ENCODE results near the gene CMC1. TPM values are rescaled to one million over a fixed set of nuclear protein-coding genes. Genes with fewer than 3 reads are reported as not detected.
A peak's percentile ranks its signal among the peaks of the same experiment; 100 is the strongest.

CMC1 gene
- total and polyA plus RNA-seq, 9 of the 15 experiments (the other 6 are each of a cell fraction or from before 2014, with no cell fraction given), result 15.9 to 74.6 (median 48.9) TPM

DNA sequence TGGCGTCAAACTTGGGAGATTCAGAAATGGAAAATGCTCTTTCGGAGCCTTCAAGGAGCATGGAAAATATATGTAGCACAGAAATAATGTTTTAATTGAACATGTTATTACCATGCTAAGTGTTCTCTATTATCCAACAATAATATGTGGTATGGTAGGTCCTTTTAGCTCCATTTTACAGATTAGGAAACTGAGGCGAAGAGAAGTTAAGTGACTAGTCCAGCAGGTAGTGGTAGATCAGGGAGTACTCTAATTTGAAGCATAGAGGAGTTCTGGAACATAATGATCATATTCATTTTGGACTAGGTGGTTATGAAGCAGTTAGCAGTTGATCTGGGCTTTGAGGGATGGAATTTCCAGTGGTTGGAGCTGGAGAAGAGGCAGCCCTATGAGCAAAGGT, 1.1 kb downstream of the CMC1 start:
- H3K36me3 ChIP-seq (ENCODE audit: control insufficient read depth, insufficient read depth, low read length), result peaks cover 5% of the 10 kb centered on the region; the same call in 1 of the 3 replicates
- H3K9me1 ChIP-seq (ENCODE audit: control insufficient read depth, insufficient read depth, low read length), result no peaks in the 10 kb centered on the region
- peak overlapping the region in 1 of 2 experiments; percentile 95; a peak in 2 of 4 replicates for H3K9ac ChIP-seq (ENCODE audit: insufficient read depth in 1 of 2, low read depth in 2 of 2, low read length in 2 of 2)
- no peaks in the 10 kb centered on the region for H4K20me1 ChIP-seq (replicated peaks; ENCODE audit: control insufficient read depth, insufficient read depth, low read length)
- H3K79me2 ChIP-seq (ENCODE audit: control insufficient read depth, insufficient read depth, low read length), result peaks cover 61% of the 10 kb centered on the region
- FAIRE-seq (peak; percentile 23), ATAC-seq (no peak), DNase-seq (ENCODE audit: extremely low read depth in 1 of 4, low spot score in 3 of 4) (peak in 1 of 4 experiments; percentile 16)
- in situ Hi-C loops (cut with MboI), result no loop called here
- no TSS peak for BruUV-seq (replicated peaks)
- TF ChIP-seq ZKSCAN1 (IDR thresholded peaks at IDR 0.05; ENCODE audit: low read depth, low read length) (no peak), KLF1 (tag; IDR thresholded peaks at IDR 0.05) (no peak), XRCC5 (IDR thresholded peaks at IDR 0.05; ENCODE audit: low read depth, low read length) (no peak), KDM1A (IDR thresholded peaks at IDR 0.05) (peak; percentile 37 to 62), BRCA1 (IDR thresholded peaks at IDR 0.05) (no peak), BRCA1 (CRISPR knock-in tag; IDR thresholded peaks at IDR 0.05) (no peak), BCOR (IDR thresholded peaks at IDR 0.05) (peak; percentile 79), HMBOX1 (IDR thresholded peaks at IDR 0.05) (0 out of 2 replicates have a peak, but pooled peaks have one; percentile 13), SMARCA5 (IDR thresholded peaks at IDR 0.05) (0 out of 2 replicates have a peak, but pooled peaks have one; percentile 13), RBM25 (IDR thresholded peaks at IDR 0.05; ENCODE audit: low read depth, low read length, severe bottlenecking) (peak; percentile 86), E2F3 (CRISPR knock-in tag; IDR thresholded peaks at IDR 0.05) (no peak)
- TF ChIP-seq, protein P1, sequence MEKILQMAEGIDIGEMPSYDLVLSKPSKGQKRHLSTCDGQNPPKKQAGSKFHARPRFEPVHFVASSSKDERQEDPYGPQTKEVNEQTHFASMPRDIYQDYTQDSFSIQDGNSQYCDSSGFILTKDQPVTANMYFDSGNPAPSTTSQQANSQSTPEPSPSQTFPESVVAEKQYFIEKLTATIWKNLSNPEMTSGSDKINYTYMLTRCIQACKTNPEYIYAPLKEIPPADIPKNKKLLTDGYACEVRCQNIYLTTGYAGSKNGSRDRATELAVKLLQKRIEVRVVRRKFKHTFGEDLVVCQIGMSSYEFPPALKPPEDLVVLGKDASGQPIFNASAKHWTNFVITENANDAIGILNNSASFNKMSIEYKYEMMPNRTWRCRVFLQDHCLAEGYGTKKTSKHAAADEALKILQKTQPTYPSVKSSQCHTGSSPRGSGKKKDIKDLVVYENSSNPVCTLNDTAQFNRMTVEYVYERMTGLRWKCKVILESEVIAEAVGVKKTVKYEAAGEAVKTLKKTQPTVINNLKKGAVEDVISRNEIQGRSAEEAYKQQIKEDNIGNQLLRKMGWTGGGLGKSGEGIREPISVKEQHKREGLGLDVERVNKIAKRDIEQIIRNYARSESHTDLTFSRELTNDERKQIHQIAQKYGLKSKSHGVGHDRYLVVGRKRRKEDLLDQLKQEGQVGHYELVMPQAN (IDR thresholded peaks at IDR 0.05; ENCODE audit: borderline replicate concordance), result 0 out of 2 replicates have a peak, but pooled peaks have one; percentile 19
- TF ChIP-seq, protein P2, sequence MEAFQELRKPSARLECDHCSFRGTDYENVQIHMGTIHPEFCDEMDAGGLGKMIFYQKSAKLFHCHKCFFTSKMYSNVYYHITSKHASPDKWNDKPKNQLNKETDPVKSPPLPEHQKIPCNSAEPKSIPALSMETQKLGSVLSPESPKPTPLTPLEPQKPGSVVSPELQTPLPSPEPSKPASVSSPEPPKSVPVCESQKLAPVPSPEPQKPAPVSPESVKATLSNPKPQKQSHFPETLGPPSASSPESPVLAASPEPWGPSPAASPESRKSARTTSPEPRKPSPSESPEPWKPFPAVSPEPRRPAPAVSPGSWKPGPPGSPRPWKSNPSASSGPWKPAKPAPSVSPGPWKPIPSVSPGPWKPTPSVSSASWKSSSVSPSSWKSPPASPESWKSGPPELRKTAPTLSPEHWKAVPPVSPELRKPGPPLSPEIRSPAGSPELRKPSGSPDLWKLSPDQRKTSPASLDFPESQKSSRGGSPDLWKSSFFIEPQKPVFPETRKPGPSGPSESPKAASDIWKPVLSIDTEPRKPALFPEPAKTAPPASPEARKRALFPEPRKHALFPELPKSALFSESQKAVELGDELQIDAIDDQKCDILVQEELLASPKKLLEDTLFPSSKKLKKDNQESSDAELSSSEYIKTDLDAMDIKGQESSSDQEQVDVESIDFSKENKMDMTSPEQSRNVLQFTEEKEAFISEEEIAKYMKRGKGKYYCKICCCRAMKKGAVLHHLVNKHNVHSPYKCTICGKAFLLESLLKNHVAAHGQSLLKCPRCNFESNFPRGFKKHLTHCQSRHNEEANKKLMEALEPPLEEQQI (IDR thresholded peaks at IDR 0.05), result no peak
- H3K4me3 ChIP-seq, result peak overlapping the region; percentile 88
- H3K27ac ChIP-seq (ENCODE audit: extremely low read depth, low read depth, low read length), result peak overlapping the region; percentile 91
- H3K4me1 ChIP-seq (replicated peaks in 1 of 2; ENCODE audit: control insufficient read depth in 2 of 2, insufficient read depth in 2 of 2, low read length in 2 of 2), result peaks cover 20 to 26% of the 10 kb centered on the region in 2 experiments
- intact Hi-C loops (cut with micrococcal nuclease), result no loop called here
- no peaks in the 10 kb centered on the region for H3K27me3 ChIP-seq (ENCODE audit: control insufficient read depth in 2 of 2, insufficient read depth in 2 of 2, low read length in 2 of 2)
- peak overlapping the region; percentile 97 for H2AFZ ChIP-seq (ENCODE audit: low read depth, low read length)
- peak overlapping the region; percentile 92 for H3K4me2 ChIP-seq (ENCODE audit: insufficient read depth, low read length)
- ChIA-PET CTCF (ENCODE audit: low intra/inter-chr PET ratio) (no interaction called here), POLR2A (no interaction called here)
- no peaks in the 10 kb centered on the region for H3K9me3 ChIP-seq (replicated peaks; ENCODE audit: control insufficient read depth, insufficient read depth, low read depth, low read length)
- WGBS (ENCODE audit: insufficient coverage, low coverage, missing lambda C conversion rate), result 48% methylated on average over 3 of the region's 3 CpGs
